ENCODE data around the gene EXOSC5.

GRCh38 chr19:41351339-41352245, 45.6 kb downstream of the EXOSC5 start:
- TF ChIP-seq RFX5 (IDR thresholded peaks at IDR 0.05; ENCODE audit: low read depth, low read length) (no peak), YY1 (IDR thresholded peaks at IDR 0.05; ENCODE audit: low read depth, low read length) (no peak), LARP7 (IDR thresholded peaks at IDR 0.05) (no peak), POLR2AphosphoS5 (IDR thresholded peaks at IDR 0.05; ENCODE audit: low read length) (peak; percentile 92), ZNF217 (IDR thresholded peaks at IDR 0.05) (no peak), SMC3 (IDR thresholded peaks at IDR 0.05; ENCODE audit: borderline replicate concordance, low read length) (no peak), TARDBP (IDR thresholded peaks at IDR 0.05; ENCODE audit: borderline replicate concordance) (0 out of 2 replicates have a peak, but pooled peaks have one; percentile 41), CEBPB (IDR thresholded peaks at IDR 0.05; ENCODE audit: borderline replicate concordance in 1 of 2, low read depth in 2 of 2, low read length in 2 of 2) (no peak), HCFC1 (IDR thresholded peaks at IDR 0.05; ENCODE audit: low read length) (no peak), SREBF1 (IDR thresholded peaks at IDR 0.05; ENCODE audit: low read length) (no peak)
- TF ChIP-seq, protein P1, sequence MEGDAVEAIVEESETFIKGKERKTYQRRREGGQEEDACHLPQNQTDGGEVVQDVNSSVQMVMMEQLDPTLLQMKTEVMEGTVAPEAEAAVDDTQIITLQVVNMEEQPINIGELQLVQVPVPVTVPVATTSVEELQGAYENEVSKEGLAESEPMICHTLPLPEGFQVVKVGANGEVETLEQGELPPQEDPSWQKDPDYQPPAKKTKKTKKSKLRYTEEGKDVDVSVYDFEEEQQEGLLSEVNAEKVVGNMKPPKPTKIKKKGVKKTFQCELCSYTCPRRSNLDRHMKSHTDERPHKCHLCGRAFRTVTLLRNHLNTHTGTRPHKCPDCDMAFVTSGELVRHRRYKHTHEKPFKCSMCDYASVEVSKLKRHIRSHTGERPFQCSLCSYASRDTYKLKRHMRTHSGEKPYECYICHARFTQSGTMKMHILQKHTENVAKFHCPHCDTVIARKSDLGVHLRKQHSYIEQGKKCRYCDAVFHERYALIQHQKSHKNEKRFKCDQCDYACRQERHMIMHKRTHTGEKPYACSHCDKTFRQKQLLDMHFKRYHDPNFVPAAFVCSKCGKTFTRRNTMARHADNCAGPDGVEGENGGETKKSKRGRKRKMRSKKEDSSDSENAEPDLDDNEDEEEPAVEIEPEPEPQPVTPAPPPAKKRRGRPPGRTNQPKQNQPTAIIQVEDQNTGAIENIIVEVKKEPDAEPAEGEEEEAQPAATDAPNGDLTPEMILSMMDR (IDR thresholded peaks at IDR 0.05 in 2 of 3, conservative IDR thresholded peaks at IDR 0.05 in 1 of 3; ENCODE audit: control insufficient read depth in 2 of 3, extremely low read depth in 1 of 3, insufficient read depth in 1 of 3, low read depth in 3 of 3, low read length in 3 of 3): no peak
- TF ChIP-seq, protein P2, sequence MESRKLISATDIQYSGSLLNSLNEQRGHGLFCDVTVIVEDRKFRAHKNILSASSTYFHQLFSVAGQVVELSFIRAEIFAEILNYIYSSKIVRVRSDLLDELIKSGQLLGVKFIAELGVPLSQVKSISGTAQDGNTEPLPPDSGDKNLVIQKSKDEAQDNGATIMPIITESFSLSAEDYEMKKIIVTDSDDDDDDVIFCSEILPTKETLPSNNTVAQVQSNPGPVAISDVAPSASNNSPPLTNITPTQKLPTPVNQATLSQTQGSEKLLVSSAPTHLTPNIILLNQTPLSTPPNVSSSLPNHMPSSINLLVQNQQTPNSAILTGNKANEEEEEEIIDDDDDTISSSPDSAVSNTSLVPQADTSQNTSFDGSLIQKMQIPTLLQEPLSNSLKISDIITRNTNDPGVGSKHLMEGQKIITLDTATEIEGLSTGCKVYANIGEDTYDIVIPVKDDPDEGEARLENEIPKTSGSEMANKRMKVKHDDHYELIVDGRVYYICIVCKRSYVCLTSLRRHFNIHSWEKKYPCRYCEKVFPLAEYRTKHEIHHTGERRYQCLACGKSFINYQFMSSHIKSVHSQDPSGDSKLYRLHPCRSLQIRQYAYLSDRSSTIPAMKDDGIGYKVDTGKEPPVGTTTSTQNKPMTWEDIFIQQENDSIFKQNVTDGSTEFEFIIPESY (IDR thresholded peaks at IDR 0.05): no peak
- TF ChIP-seq, protein P3, sequence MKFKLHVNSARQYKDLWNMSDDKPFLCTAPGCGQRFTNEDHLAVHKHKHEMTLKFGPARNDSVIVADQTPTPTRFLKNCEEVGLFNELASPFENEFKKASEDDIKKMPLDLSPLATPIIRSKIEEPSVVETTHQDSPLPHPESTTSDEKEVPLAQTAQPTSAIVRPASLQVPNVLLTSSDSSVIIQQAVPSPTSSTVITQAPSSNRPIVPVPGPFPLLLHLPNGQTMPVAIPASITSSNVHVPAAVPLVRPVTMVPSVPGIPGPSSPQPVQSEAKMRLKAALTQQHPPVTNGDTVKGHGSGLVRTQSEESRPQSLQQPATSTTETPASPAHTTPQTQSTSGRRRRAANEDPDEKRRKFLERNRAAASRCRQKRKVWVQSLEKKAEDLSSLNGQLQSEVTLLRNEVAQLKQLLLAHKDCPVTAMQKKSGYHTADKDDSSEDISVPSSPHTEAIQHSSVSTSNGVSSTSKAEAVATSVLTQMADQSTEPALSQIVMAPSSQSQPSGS (IDR thresholded peaks at IDR 0.05; ENCODE audit: low read length): no peak
- TF ChIP-seq, protein P4, sequence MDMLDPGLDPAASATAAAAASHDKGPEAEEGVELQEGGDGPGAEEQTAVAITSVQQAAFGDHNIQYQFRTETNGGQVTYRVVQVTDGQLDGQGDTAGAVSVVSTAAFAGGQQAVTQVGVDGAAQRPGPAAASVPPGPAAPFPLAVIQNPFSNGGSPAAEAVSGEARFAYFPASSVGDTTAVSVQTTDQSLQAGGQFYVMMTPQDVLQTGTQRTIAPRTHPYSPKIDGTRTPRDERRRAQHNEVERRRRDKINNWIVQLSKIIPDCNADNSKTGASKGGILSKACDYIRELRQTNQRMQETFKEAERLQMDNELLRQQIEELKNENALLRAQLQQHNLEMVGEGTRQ (IDR thresholded peaks at IDR 0.05; ENCODE audit: borderline replicate concordance, low read depth, low read length): peak; percentile 65

Data from GM12878 (cell line).